IMR-90 (cell line): ENCODE data around the gene EPS8. TPM values are rescaled to one million over a fixed set of nuclear protein-coding genes. Genes with fewer than 3 reads are reported as not detected.

ENCODE experiments used
- ATAC-seq: fragments of 200-7000 bp; cut with Tn5 transposase; 2 replicates; pipeline ENCODE4 v1.9.1; 2020; ENCODE audit warnings: low read depth, mild to moderate bottlenecking, moderate library complexity
- BruUV-seq: library from RNA; stranded (reverse); fragments of 400-500 nt; replicated peaks from 2 replicates; lab custom pipeline; 2021; lab: Mats Ljungman, UMichigan
- CTCF ChIA-PET: fragments of 300-600 bp; formaldehyde crosslinking; extraction: SDS; loops from one replicate; lab custom pipeline; 2021; ENCODE audit warnings: antibody characterized with exemption; lab: Yijun Ruan, JAX
- POLR2A ChIA-PET: fragments of 300-600 bp; sonication (Branson Sonifier 250); formaldehyde crosslinking; loops from one replicate; lab custom pipeline; 2022; ENCODE audit warnings: antibody characterized with exemption; ENCODE audit not compliant: unreplicated experiment; lab: Charles Lee
- DNase-seq: peaks from one replicate; pipeline ENCODE4 v3.0.0; 2013
- H2AFZ ChIP-seq: replicated peaks from 2 replicates; pipeline ENCODE3; 2013; ENCODE audit warnings: low read length, mild to moderate bottlenecking; ENCODE audit not compliant: poor library complexity
- H2AK5ac ChIP-seq: 2 replicates; pipeline ENCODE4 v1.6.1; 2013; ENCODE audit warnings: low read depth, low read length, inconsistent platforms
- H2AK9ac ChIP-seq: replicated peaks from 2 replicates; pipeline ENCODE3; 2013; ENCODE audit warnings: mild to moderate bottlenecking, low read depth, low read length, moderate library complexity; ENCODE audit not compliant: poor library complexity
- H2BK120ac ChIP-seq: 2 replicates; pipeline ENCODE4 v1.6.1; 2013; ENCODE audit warnings: low read depth, low read length, inconsistent platforms
- H2BK15ac ChIP-seq: 3 replicates; pipeline ENCODE4 v1.6.1; 2013; ENCODE audit warnings: low read depth, low read length, inconsistent platforms
- H2BK20ac ChIP-seq: 2 replicates; pipeline ENCODE4 v1.6.1; 2013; ENCODE audit warnings: low read depth, mild to moderate bottlenecking, inconsistent platforms, low read length, moderate library complexity
- H2BK5ac ChIP-seq: 2 replicates; pipeline ENCODE4 v1.6.1; 2013; ENCODE audit warnings: mild to moderate bottlenecking, low read depth, low read length, inconsistent platforms; ENCODE audit not compliant: poor library complexity, severe bottlenecking
- H3K14ac ChIP-seq: replicated peaks from 2 replicates; pipeline ENCODE4 v1.6.1; 2013; ENCODE audit warnings: low read depth, low read length, inconsistent platforms
- H3K18ac ChIP-seq: 2 replicates; pipeline ENCODE4 v1.6.1; 2013; ENCODE audit warnings: low read depth, low read length, control low read depth
- H3K23ac ChIP-seq: 2 replicates; pipeline ENCODE4 v1.6.1; 2013; ENCODE audit warnings: low read depth, low read length, inconsistent platforms
- H3K27ac ChIP-seq: 2 replicates; pipeline ENCODE4 v1.5.1; 2013; ENCODE audit warnings: mild to moderate bottlenecking, control low read depth, low read length; ENCODE audit not compliant: insufficient read depth
- H3K27me3 ChIP-seq: 2 replicates; pipeline ENCODE4 v1.6.1; 2013; ENCODE audit warnings: low read length; ENCODE audit not compliant: control insufficient read depth, insufficient read depth
- H3K36me3 ChIP-seq: 2 replicates; pipeline ENCODE4 v1.6.1; 2013; ENCODE audit warnings: low read length, mixed read lengths; ENCODE audit not compliant: control insufficient read depth, insufficient read depth
- H3K4ac ChIP-seq: 2 replicates; pipeline ENCODE4 v1.6.1; 2013; ENCODE audit warnings: low read depth, low read length, inconsistent platforms
- H3K4me1 ChIP-seq: 2 replicates; pipeline ENCODE4 v1.6.1; 2013; ENCODE audit warnings: low read length, mixed read lengths; ENCODE audit not compliant: control insufficient read depth, insufficient read depth
- H3K4me2 ChIP-seq: 2 replicates; pipeline ENCODE4 v1.6.1; 2013; ENCODE audit warnings: low read depth, mild to moderate bottlenecking, control low read depth, low read length, moderate library complexity
- H3K4me3 ChIP-seq: 2 replicates; pipeline ENCODE4 v1.5.1; 2013; ENCODE audit warnings: low read depth, mild to moderate bottlenecking, control low read depth, low read length, moderate library complexity; ENCODE audit not compliant: insufficient read depth
- H3K56ac ChIP-seq: 2 replicates; pipeline ENCODE4 v1.6.1; 2013; ENCODE audit warnings: low read length, inconsistent platforms; ENCODE audit not compliant: insufficient read depth; ENCODE audit errors: extremely low read depth
- H3K79me1 ChIP-seq, 2 experiments: 2 replicates each; pipeline ENCODE4 v1.6.1; 2013; ENCODE audit warnings: low read length in 2 of 2, inconsistent platforms in 1 of 2, low read depth in 1 of 2
- H3K9ac ChIP-seq: 2 replicates; pipeline ENCODE4 v1.6.1; 2013; ENCODE audit warnings: low read depth, low read length, control low read depth
- H3K9me1 ChIP-seq: 2 replicates; pipeline ENCODE4 v1.6.1; 2013; ENCODE audit warnings: low read length, inconsistent platforms; ENCODE audit not compliant: insufficient read depth
- H3K9me3 ChIP-seq: 2 replicates; pipeline ENCODE4 v1.6.1; 2013; ENCODE audit warnings: low read length; ENCODE audit not compliant: control insufficient read depth, insufficient read depth
- H4K20me1 ChIP-seq: 2 replicates; pipeline ENCODE4 v1.6.1; 2013; ENCODE audit warnings: low read length, inconsistent platforms; ENCODE audit not compliant: insufficient read depth
- H4K5ac ChIP-seq: 2 replicates; pipeline ENCODE4 v1.6.1; 2013; ENCODE audit warnings: mild to moderate bottlenecking, low read depth, low read length, control low read depth
- H4K8ac ChIP-seq, 2 experiments: 2 replicates each; pipeline ENCODE4 v1.6.1; 2013; ENCODE audit warnings: low read depth in 2 of 2, low read length in 2 of 2, control low read depth in 1 of 2, inconsistent platforms in 1 of 2
- H4K91ac ChIP-seq: 2 replicates; pipeline ENCODE4 v1.6.1; 2013; ENCODE audit warnings: low read depth, low read length, inconsistent platforms; ENCODE audit not compliant: insufficient read depth
- BHLHE40 ChIP-seq: fragments of 150-350 bp; IDR thresholded peaks from 2 replicates; pipeline ENCODE4 v1.6.1; 2016; ENCODE audit warnings: mild to moderate bottlenecking, low read depth, low read length
- CEBPB ChIP-seq: IDR thresholded peaks from 2 replicates; pipeline ENCODE4 v1.6.1; 2012; ENCODE audit warnings: low read depth, low read length, improper control_type of control experiment
- CHD1 ChIP-seq: IDR thresholded peaks from 2 replicates; pipeline ENCODE4 v1.6.1; 2012; ENCODE audit warnings: low read depth, low read length, improper control_type of control experiment
- FOS ChIP-seq: fragments of 150-350 bp; IDR thresholded peaks from 2 replicates; pipeline ENCODE4 v1.6.1; 2016; ENCODE audit warnings: low read depth, low read length
- MAFK ChIP-seq: IDR thresholded peaks from 2 replicates; pipeline ENCODE4 v1.6.1; 2012; ENCODE audit warnings: low read depth, low read length, improper control_type of control experiment
- MAZ ChIP-seq: IDR thresholded peaks from 2 replicates; pipeline ENCODE4 v1.6.1; 2012; ENCODE audit warnings: low read depth, mild to moderate bottlenecking, low read length, improper control_type of control experiment, moderate library complexity, borderline replicate concordance
- MXI1 ChIP-seq: IDR thresholded peaks from 2 replicates; pipeline ENCODE4 v1.6.1; 2012; ENCODE audit warnings: low read depth, mild to moderate bottlenecking, low read length, moderate library complexity, borderline replicate concordance
- NFE2L2 ChIP-seq: fragments of 150-350 bp; IDR thresholded peaks from 2 replicates; pipeline ENCODE4 v1.6.1; 2016; ENCODE audit warnings: low read depth, mild to moderate bottlenecking, low read length
- POLR2A ChIP-seq: IDR thresholded peaks from 2 replicates; pipeline ENCODE4 v1.6.1; 2012; ENCODE audit warnings: mild to moderate bottlenecking, low read depth, low read length
- RAD21 ChIP-seq: IDR thresholded peaks from 2 replicates; pipeline ENCODE4 v1.6.1; 2012; ENCODE audit warnings: low read length, improper control_type of control experiment
- RCOR1 ChIP-seq: IDR thresholded peaks from 2 replicates; pipeline ENCODE4 v1.6.1; 2012; ENCODE audit warnings: mild to moderate bottlenecking, low read length, improper control_type of control experiment; ENCODE audit not compliant: insufficient replicate concordance
- RFX5 ChIP-seq: IDR thresholded peaks from 2 replicates; pipeline ENCODE4 v1.8.0; 2012; ENCODE audit warnings: low read depth, mild to moderate bottlenecking, low read length, moderate library complexity
- SMC3 ChIP-seq: fragments of 150-350 bp; IDR thresholded peaks from 2 replicates; pipeline ENCODE4 v1.6.1; 2016; ENCODE audit warnings: low read depth, mild to moderate bottlenecking, antibody characterized with exemption, low read length, moderate library complexity
- WGBS, 2 experiments: methylation state at CpG; one replicate each; pipeline versions ENCODE4 v1.1.5 to v1.1.7; 2013; ENCODE audit warnings: missing lambda C conversion rate in 2 of 2; ENCODE audit not compliant: insufficient read length in 1 of 2; ENCODE audit errors: extremely low coverage in 2 of 2; 5-methylcytosine and 5-hydroxymethylcytosine counted together
- dilution Hi-C: fragments of 300-500 bp; cut with HindIII; formaldehyde crosslinking; loops from one replicate; pipeline ENCODE4 v1.14.3; 2018; ENCODE audit warnings: low sequenced_read_pairs; ENCODE audit not compliant: unreplicated experiment
- in situ Hi-C: fragments of 300-500 bp; cut with MboI; formaldehyde crosslinking; loops from 3 replicates; pipeline ENCODE4 v1.14.3; 2019; ENCODE audit warnings: low sequenced_read_pairs, inconsistent platforms, mixed read lengths
- intact Hi-C: fragments of 100-400 bp; cut with micrococcal nuclease; formaldehyde crosslinking; loops from 2 replicates; pipeline ENCODE4 v1.10.0; 2022
- polyA plus RNA-seq, 3 experiments: library from polyadenylated mRNA; depleted of rRNA; stranded (reverse); fragments of >200 nt; gene quantifications; 2 replicates each; pipeline ENCODE4 v1.2.3, GENCODE V29; 2012; ENCODE audit warnings: low replicate concordance in 1 of 3
- total RNA-seq: library from RNA; depleted of rRNA; stranded (reverse); fragments of >200 nt; gene quantifications from 2 replicates; pipeline ENCODE4 v1.2.3, GENCODE V29; 2012
- TF ChIP-seq, protein P1 (sequence below): fragments of 150-350 bp; IDR thresholded peaks from 2 replicates; pipeline ENCODE4 v1.6.1; 2016; ENCODE audit warnings: low read depth, mild to moderate bottlenecking, low read length, moderate library complexity, borderline replicate concordance
- TF ChIP-seq, protein P2 (sequence below): conservative IDR thresholded peaks from 2 replicates; pipeline ENCODE4 v1.5.1; 2012; ENCODE audit warnings: mild to moderate bottlenecking, low read depth, low read length, improper control_type of control experiment
- TF ChIP-seq, protein P3 (sequence below): fragments of 150-350 bp; IDR thresholded peaks from 2 replicates; pipeline ENCODE4 v1.6.1; 2017; ENCODE audit warnings: mild to moderate bottlenecking, antibody characterized with exemption, low read length, low read depth

EPS8 gene
- total and polyA plus RNA-seq, 2 of the 4 experiments (the other 2 are of a cell fraction) = 45.1 to 104 TPM

DNA sequence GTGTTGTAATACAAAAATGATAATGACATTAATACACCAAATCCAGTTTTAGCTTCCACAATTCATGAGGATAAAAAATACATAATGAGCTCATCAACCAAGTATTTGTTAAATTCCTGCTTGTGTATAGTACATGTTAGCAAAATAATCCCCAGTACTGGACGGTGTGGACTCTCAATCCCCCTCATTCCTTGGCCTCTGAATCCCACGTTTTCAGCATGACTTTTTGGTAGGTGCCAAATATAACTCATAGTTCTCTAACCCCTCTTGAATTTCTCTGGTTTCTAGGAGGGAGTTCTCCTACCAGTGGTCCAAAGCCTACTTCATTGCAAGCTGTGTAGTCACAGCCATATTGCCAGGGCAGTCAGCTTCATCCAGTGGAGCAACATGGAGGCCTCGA is 41.4 kb upstream of the EPS8 start:
- Histone ChIP-seq H3K27me3 (no peaks in the 10 kb centered on the region), H4K8ac (peak overlapping the region; percentile 41 to 81; a peak in 3 of 4 replicates), H3K4ac (peak overlapping the region; percentile 85), H3K9me1 (peaks cover 13% of the 10 kb centered on the region), H3K14ac (peak overlapping the region; percentile 72), H3K56ac (no peak overlapping the region; the same call in 1 of the 2 replicates), H3K36me3 (no peaks in the 10 kb centered on the region), H2BK120ac (peak overlapping the region; percentile 90), H2AK9ac (no peak overlapping the region), H3K9ac (no peak overlapping the region), H4K5ac (no peak overlapping the region; the same call in 1 of the 2 replicates), H3K79me1 (no peaks in the 10 kb centered on the region; a peak in 1 of 4 replicates), H4K20me1 (no peaks in the 10 kb centered on the region), H2AFZ (peak overlapping the region; percentile 76), H3K27ac (peak overlapping the region; percentile 62; the same call in 1 of the 2 replicates), H2BK15ac (peak overlapping the region; percentile 22; the same call in 1 of the 3 replicates), H2BK20ac (peak overlapping the region; percentile 92; the same call in 1 of the 2 replicates), H3K4me3 (no peak overlapping the region), H3K4me1 (peaks cover 3% of the 10 kb centered on the region; the same call in 1 of the 2 replicates), H3K23ac (no peak overlapping the region), H3K4me2 (no peak overlapping the region), H2BK5ac (peak overlapping the region; percentile 93), H3K18ac (peak overlapping the region; percentile 22; the same call in 1 of the 2 replicates), H3K9me3 (no peaks in the 10 kb centered on the region), H4K91ac (peak overlapping the region; percentile 78), H2AK5ac (peak overlapping the region; percentile 74; the same call in 1 of the 2 replicates)
- in situ Hi-C loops = no loop called here
- TF ChIP-seq MAZ (no peak), POLR2A (no peak), BHLHE40 (no peak), NFE2L2 (no peak), RCOR1 (no peak), SMC3 (no peak), CHD1 (no peak), MAFK (no peak), RAD21 (no peak), MXI1 (no peak), CEBPB (no peak), RFX5 (no peak), FOS (no peak)
- TF ChIP-seq, protein P1, sequence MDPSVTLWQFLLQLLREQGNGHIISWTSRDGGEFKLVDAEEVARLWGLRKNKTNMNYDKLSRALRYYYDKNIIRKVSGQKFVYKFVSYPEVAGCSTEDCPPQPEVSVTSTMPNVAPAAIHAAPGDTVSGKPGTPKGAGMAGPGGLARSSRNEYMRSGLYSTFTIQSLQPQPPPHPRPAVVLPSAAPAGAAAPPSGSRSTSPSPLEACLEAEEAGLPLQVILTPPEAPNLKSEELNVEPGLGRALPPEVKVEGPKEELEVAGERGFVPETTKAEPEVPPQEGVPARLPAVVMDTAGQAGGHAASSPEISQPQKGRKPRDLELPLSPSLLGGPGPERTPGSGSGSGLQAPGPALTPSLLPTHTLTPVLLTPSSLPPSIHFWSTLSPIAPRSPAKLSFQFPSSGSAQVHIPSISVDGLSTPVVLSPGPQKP = no peak
- TF ChIP-seq, protein P2, sequence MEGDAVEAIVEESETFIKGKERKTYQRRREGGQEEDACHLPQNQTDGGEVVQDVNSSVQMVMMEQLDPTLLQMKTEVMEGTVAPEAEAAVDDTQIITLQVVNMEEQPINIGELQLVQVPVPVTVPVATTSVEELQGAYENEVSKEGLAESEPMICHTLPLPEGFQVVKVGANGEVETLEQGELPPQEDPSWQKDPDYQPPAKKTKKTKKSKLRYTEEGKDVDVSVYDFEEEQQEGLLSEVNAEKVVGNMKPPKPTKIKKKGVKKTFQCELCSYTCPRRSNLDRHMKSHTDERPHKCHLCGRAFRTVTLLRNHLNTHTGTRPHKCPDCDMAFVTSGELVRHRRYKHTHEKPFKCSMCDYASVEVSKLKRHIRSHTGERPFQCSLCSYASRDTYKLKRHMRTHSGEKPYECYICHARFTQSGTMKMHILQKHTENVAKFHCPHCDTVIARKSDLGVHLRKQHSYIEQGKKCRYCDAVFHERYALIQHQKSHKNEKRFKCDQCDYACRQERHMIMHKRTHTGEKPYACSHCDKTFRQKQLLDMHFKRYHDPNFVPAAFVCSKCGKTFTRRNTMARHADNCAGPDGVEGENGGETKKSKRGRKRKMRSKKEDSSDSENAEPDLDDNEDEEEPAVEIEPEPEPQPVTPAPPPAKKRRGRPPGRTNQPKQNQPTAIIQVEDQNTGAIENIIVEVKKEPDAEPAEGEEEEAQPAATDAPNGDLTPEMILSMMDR = no peak
- TF ChIP-seq, protein P3, sequence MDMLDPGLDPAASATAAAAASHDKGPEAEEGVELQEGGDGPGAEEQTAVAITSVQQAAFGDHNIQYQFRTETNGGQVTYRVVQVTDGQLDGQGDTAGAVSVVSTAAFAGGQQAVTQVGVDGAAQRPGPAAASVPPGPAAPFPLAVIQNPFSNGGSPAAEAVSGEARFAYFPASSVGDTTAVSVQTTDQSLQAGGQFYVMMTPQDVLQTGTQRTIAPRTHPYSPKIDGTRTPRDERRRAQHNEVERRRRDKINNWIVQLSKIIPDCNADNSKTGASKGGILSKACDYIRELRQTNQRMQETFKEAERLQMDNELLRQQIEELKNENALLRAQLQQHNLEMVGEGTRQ = no peak
- DNase-seq (peak; percentile 82), ATAC-seq (peak; percentile 84)
- ChIA-PET POLR2A (no interaction called here), CTCF (no interaction called here)
- intact Hi-C loops = no loop called here
- no CpG with 5 or more reads among the region's 3 CpGs for WGBS, 2 experiments
- dilution Hi-C loops = loop anchor here (25.0 kb wide), 1 partner anchor 218 kb away; no protein-coding TSS in a partner anchor
- no TSS peak for BruUV-seq
